Left ventricle myocardium inferior (tissue), 1 donor: ENCODE measurements around the gene OR6C3. TPM values are rescaled to one million over a fixed set of nuclear protein-coding genes. Genes with fewer than 3 reads are reported as not detected.
"Not testable (repeated sequence)": the region's sequence is repeated elsewhere in the genome, so short reads cannot be mapped to it uniquely, and the experiment has no call there.

ENCODE experiments used
- DNase-seq: peaks from one replicate; pipeline ENCODE4 v3.0.0-alpha.2; 2020
- H3K27ac ChIP-seq: fragments of 200-600 bp; replicated peaks from 2 replicates; pipeline ENCODE4 v1.8.0; 2021
- H3K27me3 ChIP-seq: fragments of 200-600 bp; 2 replicates; pipeline ENCODE4 v1.8.0; 2021; ENCODE audit warnings: low read depth
- H3K36me3 ChIP-seq: fragments of 200-600 bp; 2 replicates; pipeline ENCODE4 v1.8.0; 2021
- H3K4me1 ChIP-seq: fragments of 200-600 bp; 2 replicates; pipeline ENCODE4 v1.8.0; 2021
- H3K4me3 ChIP-seq: fragments of 200-600 bp; 2 replicates; pipeline ENCODE4 v1.8.0; 2021; ENCODE audit warnings: mild to moderate bottlenecking, moderate library complexity
- H3K9me3 ChIP-seq: fragments of 200-600 bp; replicated peaks from 2 replicates; pipeline ENCODE4 v1.8.0; 2021
- CTCF ChIP-seq: fragments of 200-600 bp; IDR thresholded peaks from 2 replicates; pipeline ENCODE4 v1.8.0; 2021; ENCODE audit warnings: antibody characterized with exemption, mild to moderate bottlenecking, borderline replicate concordance
- intact Hi-C: fragments of 100-400 bp; cut with micrococcal nuclease; formaldehyde crosslinking; loops from one replicate; pipeline ENCODE4 v1.11.0; 2022
- total RNA-seq: library from RNA; stranded (reverse); fragmentation: NEBNext Ultra II Directional; extraction: Animal tissue kit (Norgen Biotek cat#: 25700); gene quantifications from one replicate; pipeline ENCODE4 v1.2.1, GENCODE V29; 2021
- donor health status: DM: no; HTN: yes; CAD: no; lungs with severe emphysema.

OR6C3 gene
- total RNA-seq, 1 donor from 2014 or later = not detected

- no peaks in the 10 kb centered on the region for H3K9me3 ChIP-seq
- H3K4me1 ChIP-seq = no peaks in the 10 kb centered on the region
- H3K27ac ChIP-seq = no peak overlapping the region
- H3K36me3 ChIP-seq = no peaks in the 10 kb centered on the region
- no peaks in the 10 kb centered on the region for H3K27me3 ChIP-seq
- no peak for TF ChIP-seq CTCF
- DNase-seq = no peak
- intact Hi-C loops = no loop called here
- no peak overlapping the region for H3K4me3 ChIP-seq
Measured at GRCh38 chr12:55336002-55336401, 5.5 kb downstream of the OR6C3 start.

DNA sequence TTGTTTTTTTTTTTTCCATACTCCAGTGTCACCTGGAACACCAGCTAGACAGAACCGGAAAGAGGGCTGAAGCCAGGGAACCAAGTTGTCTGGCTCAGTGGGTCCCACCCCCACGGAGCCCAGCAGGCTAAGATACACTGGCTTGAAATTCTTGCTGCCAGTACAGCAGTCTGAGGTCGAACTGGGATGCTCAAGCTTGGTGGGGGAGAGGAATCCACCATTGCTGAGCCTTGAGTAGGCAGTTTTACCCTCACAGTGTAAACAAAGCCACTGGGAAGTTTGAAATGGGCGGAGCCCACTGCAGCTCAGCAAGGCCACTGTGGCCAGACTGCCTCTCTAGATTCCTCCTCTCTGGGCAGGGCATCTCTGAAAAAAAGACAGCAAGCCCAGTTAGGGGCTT lies 24.8 kb downstream of the OR6C3 start:
- H3K4me3 ChIP-seq = not testable (repeated sequence)

DNA sequence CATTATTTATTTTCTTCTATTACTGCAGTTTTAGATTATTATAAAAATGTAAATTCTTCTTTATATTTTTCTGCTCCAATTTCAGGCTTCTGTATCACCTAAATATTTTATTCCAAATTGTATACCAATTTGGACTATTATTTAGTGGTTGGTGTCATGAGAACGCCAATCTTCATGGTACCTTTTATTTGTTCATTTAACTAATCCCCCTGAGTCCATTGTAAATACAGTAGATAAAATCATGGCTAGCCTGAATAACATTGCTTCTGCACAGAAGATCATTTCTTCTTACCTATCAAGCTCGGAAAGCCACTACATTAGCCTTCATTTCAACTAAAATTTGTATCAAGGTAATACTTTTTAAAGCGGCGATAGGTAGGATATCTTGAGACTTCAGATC lies 32.1 kb downstream of the OR6C3 start, which contains the start of gene OR6C75:
TSS of gene OR6C75 (plus strand) at position 301 of the 400 bp plus-strand sequence. CDS start 2,136 bp downstream, outside the sequence.
- Histone ChIP-seq H3K4me1 (no peaks in the 10 kb centered on the region), H3K27me3 (no peaks in the 10 kb centered on the region), H3K27ac (no peak within 1 kb of the TSS), H3K4me3 (no peak within 1 kb of the TSS), H3K36me3 (no peaks in the 10 kb centered on the region), H3K9me3 (peaks cover 10% of the 10 kb centered on the region)
- no peak for DNase-seq
- TF ChIP-seq CTCF = no peak
- intact Hi-C loops = no loop called here

More for the DNA sequence above, 24.8 kb downstream of the OR6C3 start:
- H3K27me3 ChIP-seq, H3K27ac ChIP-seq, H3K4me1 ChIP-seq, DNase-seq, intact Hi-C loops, H3K36me3 ChIP-seq: not testable (repeated sequence)
- peaks cover 10% of the 10 kb centered on the region for H3K9me3 ChIP-seq

DNA sequence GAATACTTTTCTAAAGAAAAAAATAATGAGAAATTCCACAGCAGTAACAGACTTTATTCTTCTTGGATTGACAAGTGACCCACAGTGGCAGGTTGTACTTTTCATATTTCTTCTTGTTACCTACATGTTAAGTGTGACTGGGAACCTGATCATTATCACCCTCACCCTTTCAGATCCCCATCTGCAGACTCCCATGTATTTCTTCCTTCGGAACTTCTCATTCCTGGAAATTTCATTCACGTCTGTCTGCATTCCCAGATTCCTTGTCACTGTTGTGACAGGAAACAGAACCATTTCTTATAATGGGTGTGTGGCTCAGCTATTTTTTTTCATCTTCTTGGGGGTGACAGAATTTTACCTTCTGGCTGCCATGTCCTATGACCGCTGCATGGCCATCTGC lies 34.5 kb downstream of the OR6C3 start:
- Histone ChIP-seq H3K36me3 (no peaks in the 10 kb centered on the region), H3K4me1 (no peaks in the 10 kb centered on the region), H3K9me3 (peaks cover 4% of the 10 kb centered on the region), H3K27ac (no peak overlapping the region), H3K27me3 (no peaks in the 10 kb centered on the region), H3K4me3 (no peak overlapping the region)
- intact Hi-C loops = no loop called here
- DNase-seq = no peak
- TF ChIP-seq CTCF = no peak

DNA sequence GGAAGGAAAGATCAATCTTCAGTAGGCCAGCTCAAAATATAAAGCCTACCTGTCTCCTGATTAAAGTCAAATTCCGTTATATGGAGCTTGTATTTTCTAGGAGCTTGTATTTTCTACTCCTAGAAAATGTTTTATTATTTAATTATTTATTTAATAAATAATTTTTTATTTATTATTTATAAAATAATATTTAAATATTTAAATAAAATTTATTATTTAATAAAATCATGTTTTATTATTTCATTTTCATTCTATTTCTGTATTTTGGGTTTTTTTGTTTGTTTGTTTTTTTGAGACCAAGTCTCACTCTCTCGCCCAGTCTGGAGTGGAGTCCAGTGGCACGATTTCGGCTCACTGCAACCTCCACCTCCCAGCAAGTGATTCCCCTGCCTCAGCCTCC lies 42.0 kb downstream of the OR6C3 start:
- H3K27me3 ChIP-seq = no peaks in the 10 kb centered on the region
- no peaks in the 10 kb centered on the region for H3K4me1 ChIP-seq
- H3K27ac ChIP-seq = no peak overlapping the region
- no peak overlapping the region for H3K4me3 ChIP-seq
- DNase-seq = no peak
- H3K9me3 ChIP-seq = no peaks in the 10 kb centered on the region
- no peak for TF ChIP-seq CTCF
- H3K36me3 ChIP-seq = no peaks in the 10 kb centered on the region
- intact Hi-C loops = no loop called here

Other genes starting within 250 kb of the OR6C3 start
- gene OR9K2, start 204.3 kb upstream of the OR6C3 start, total RNA-seq = not detected
- gene OR10A7, start 109.7 kb upstream of the OR6C3 start, total RNA-seq = not detected
- gene OR6C74, start 86.1 kb upstream of the OR6C3 start, total RNA-seq = not detected
- gene OR6C6, start 34.2 kb upstream of the OR6C3 start, total RNA-seq = not detected
- not detected for gene OR6C1, start 16.4 kb upstream of the OR6C3 start, total RNA-seq
- gene OR6C75, start 32.2 kb downstream of the OR6C3 start, total RNA-seq = not detected
- not detected for gene OR6C65, start 69.8 kb downstream of the OR6C3 start, total RNA-seq
- not detected for gene OR6C76, start 95.5 kb downstream of the OR6C3 start, total RNA-seq
- not detected for gene OR6C2, start 113.3 kb downstream of the OR6C3 start, total RNA-seq
- not detected for gene OR6C70, start 139.4 kb downstream of the OR6C3 start, total RNA-seq
- not detected for gene OR6C68, start 161.6 kb downstream of the OR6C3 start, total RNA-seq
- gene OR6C4, start 218.9 kb downstream of the OR6C3 start, total RNA-seq = not detected
- gene OR2AP1, start 241.7 kb downstream of the OR6C3 start, total RNA-seq = not detected